ENCODE results near the gene TAMALIN. TPM values are rescaled to one million over a fixed set of nuclear protein-coding genes. Genes with fewer than 3 reads are reported as not detected.

The TAMALIN gene
- total RNA-seq, 1 experiment from 2014 or later: 1.2 TPM

GRCh38 chr12:52037248-52037861 lies 30.6 kb downstream of the TAMALIN start:
- H3K27me3 ChIP-seq (ENCODE audit: insufficient read depth, low read length): peaks cover 2% of the 10 kb centered on the region; the same call in 1 of the 2 replicates

More at GRCh38 chr12:52037248-52037861, 30.6 kb downstream of the TAMALIN start:
- Histone ChIP-seq H2BK15ac (ENCODE audit: low read depth, low read length) (no peak overlapping the region), H3K27ac (ENCODE audit: insufficient read length, low read depth, low read length) (no peak overlapping the region), H3K79me2 (ENCODE audit: insufficient read depth, low read length) (peaks cover 2% of the 10 kb centered on the region; the same call in 1 of the 2 replicates), H3K14ac (ENCODE audit: insufficient read depth, low read length) (peak overlapping the region; percentile 55), H3K79me1 (ENCODE audit: insufficient read depth, low read depth, low read length, poor library complexity, severe bottlenecking) (no peaks in the 10 kb centered on the region), H4K8ac (replicated peaks; ENCODE audit: insufficient read length, low read depth, low read length) (no peak overlapping the region), H2BK120ac (ENCODE audit: low read depth, low read length, poor library complexity, severe bottlenecking) (no peak overlapping the region), H3K4me1 (ENCODE audit: insufficient read depth, low read length) (peaks cover 2% of the 10 kb centered on the region; the same call in 1 of the 2 replicates), H2BK5ac (ENCODE audit: insufficient read length, low read length) (no peak overlapping the region), H4K5ac (ENCODE audit: insufficient read length, low read depth, low read length) (no peak overlapping the region), H3K56ac (ENCODE audit: insufficient read length, low read depth, low read length) (no peak overlapping the region), H2AFZ (ENCODE audit: low read length) (no peak overlapping the region), H3K9me3 (ENCODE audit: control insufficient read depth, low read depth, low read length) (no peaks in the 10 kb centered on the region), H3K4me2 (ENCODE audit: insufficient read depth, insufficient read length, low read length) (peak overlapping the region; percentile 56), H2BK12ac (ENCODE audit: insufficient read length, low read depth, low read length) (no peak overlapping the region), H3T11ph (ENCODE audit: low read length) (peak overlapping the region; percentile 12), H4K91ac (ENCODE audit: insufficient read length, low read depth, low read length) (no peak overlapping the region), H4K20me1 (ENCODE audit: control insufficient read depth, insufficient read depth, insufficient read length) (peaks cover 2% of the 10 kb centered on the region), H3K23me2 (ENCODE audit: insufficient read length, low read depth, low read length, poor library complexity, severe bottlenecking) (peaks cover 10% of the 10 kb centered on the region), H3K18ac (ENCODE audit: insufficient read length, low read depth, low read length) (peak overlapping the region; percentile 52), H3K23ac (ENCODE audit: insufficient read length, low read depth, low read length) (no peak overlapping the region), H3K9ac (ENCODE audit: extremely low read depth, insufficient read length, low read length) (peak overlapping the region; percentile 53), H3K4ac (ENCODE audit: low read depth, low read length) (no peak overlapping the region; the same call in 1 of the 2 replicates), H2BK20ac (ENCODE audit: low read depth, low read length, poor library complexity, severe bottlenecking) (no peak overlapping the region), H2AK5ac (ENCODE audit: insufficient read length, low read length) (no peak overlapping the region)
- TF ChIP-seq CTCF (conservative IDR thresholded peaks at IDR 0.05): peak; percentile 18; the same call in 2 of the 3 replicates
- peaks cover 4 to 6% (median 5%) of the 10 kb centered on the region in 3 experiments; a peak in 4 of 7 replicates for H3K36me3 Mint-ChIP-seq (ENCODE audit: insufficient read depth in 1 of 3, low read depth in 3 of 3)
- peaks cover 23 to 39% of the 10 kb centered on the region in 2 experiments for H3K4me1 Mint-ChIP-seq
- peak; percentile 61 for DNase-seq
- H3K4me3 Mint-ChIP-seq: peak overlapping the region; percentile 84 to 94
- no peaks in the 10 kb centered on the region for H3K9me3 Mint-ChIP-seq
- peak overlapping the region in 2 of 3 experiments; percentile 85 to 96; a peak in 3 of 7 replicates for H3K27ac Mint-ChIP-seq
- H3K27me3 Mint-ChIP-seq (ENCODE audit: low read depth): peaks cover 34% of the 10 kb centered on the region
- WGBS (ENCODE audit: extremely low coverage, insufficient read length, low lambda C conversion rate): no CpG with 5 or more reads among the region's 59 CpGs
